Measurements from ENCODE around the gene RER1.

Gene RER1

DNA sequence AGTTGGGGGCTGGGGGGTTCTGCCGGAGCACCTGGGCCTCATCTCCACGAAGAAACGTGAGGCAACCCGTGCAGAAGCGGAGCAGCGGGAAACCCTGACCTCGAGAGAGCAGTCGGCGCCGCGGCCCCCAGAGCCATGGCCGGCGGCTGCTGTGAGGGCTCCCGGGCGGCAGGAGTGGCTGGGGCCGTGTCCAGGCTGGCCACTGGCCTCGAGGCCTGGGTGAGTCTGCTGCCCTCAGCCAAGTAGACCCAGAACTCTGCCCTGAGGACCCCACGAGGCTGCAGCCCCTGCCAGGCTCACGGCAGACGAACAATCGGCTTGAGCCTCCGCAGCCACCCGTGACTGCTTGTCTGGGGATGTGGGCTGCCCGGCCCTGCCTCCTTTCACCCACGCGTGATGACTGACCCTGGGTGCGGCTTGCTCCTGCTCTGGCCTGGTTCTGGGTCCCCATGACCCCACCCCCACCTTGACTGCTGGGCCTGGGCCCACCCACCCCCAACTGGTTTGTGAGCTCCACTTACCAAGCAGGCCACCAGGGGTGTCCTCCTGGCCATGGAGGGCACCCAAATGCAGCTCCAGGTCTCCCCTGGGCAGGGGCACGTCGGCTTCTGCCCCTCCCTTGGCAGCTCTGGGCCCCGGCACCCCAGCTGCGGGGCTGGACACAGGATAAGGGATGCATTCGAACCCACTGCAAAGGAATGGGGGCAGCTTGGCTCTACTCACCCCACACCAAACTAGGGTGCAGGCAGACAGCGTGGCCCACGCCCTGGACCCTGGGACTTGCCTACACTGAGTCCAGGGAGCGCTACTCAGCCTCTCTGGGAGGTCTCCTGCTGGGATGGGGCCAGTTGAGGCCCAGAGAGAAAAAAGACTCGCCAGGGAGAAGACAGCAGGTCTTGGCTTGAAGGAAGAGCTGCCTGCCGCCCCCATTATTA is 34.5 kb upstream of the RER1 start:
- Histone ChIP-seq H2AK5ac (ENCODE audit: low read length) (no peak overlapping the region), H3K14ac (ENCODE audit: low read length) (no peak overlapping the region), H2BK120ac (ENCODE audit: insufficient read depth, low read length, poor library complexity) (no peak overlapping the region), H2BK12ac (ENCODE audit: low read length) (no peak overlapping the region), H3K36me3 (ENCODE audit: control insufficient read depth in 1 of 2, insufficient read depth in 2 of 2, low read length in 2 of 2) (no peaks in the 10 kb centered on the region), H4K8ac (ENCODE audit: low read depth, low read length) (no peak overlapping the region), H3K79me1 (ENCODE audit: low read length) (no peaks in the 10 kb centered on the region), H3K79me2 (ENCODE audit: control insufficient read depth, insufficient read depth, low read length, poor library complexity) (no peaks in the 10 kb centered on the region), H3K4me1 (ENCODE audit: control insufficient read depth in 1 of 2, insufficient read depth in 2 of 2, low read length in 2 of 2) (no peaks in the 10 kb centered on the region), H3K27me3 (ENCODE audit: insufficient read depth, low read length) (no peaks in the 10 kb centered on the region), H3K9ac (ENCODE audit: low read length) (no peak overlapping the region), H3K27ac (ENCODE audit: low read depth, low read length) (no peak overlapping the region), H3K23ac (ENCODE audit: low read length) (no peak overlapping the region), H3K9me3 (ENCODE audit: insufficient read depth, low read depth, low read length) (peaks cover 4% of the 10 kb centered on the region), H2AFZ (ENCODE audit: insufficient read depth, low read length, poor library complexity) (no peak overlapping the region), H4K91ac (ENCODE audit: low read depth, low read length) (no peak overlapping the region), H3K18ac (ENCODE audit: low read length) (no peak overlapping the region), H2BK5ac (ENCODE audit: low read depth, low read length, poor library complexity) (no peak overlapping the region), H3K4me3 (ENCODE audit: low read depth, low read length) (no peak overlapping the region), H3K4me2 (ENCODE audit: low read length) (no peak overlapping the region), H3K4ac (ENCODE audit: low read depth, low read length) (no peak overlapping the region), H4K12ac (ENCODE audit: low read depth, low read length) (no peak overlapping the region)
- no peak for DNase-seq
- no CpG with 5 or more reads among the region's 37 CpGs for WGBS (ENCODE audit: extremely low coverage, insufficient coverage, insufficient read length)

DNA sequence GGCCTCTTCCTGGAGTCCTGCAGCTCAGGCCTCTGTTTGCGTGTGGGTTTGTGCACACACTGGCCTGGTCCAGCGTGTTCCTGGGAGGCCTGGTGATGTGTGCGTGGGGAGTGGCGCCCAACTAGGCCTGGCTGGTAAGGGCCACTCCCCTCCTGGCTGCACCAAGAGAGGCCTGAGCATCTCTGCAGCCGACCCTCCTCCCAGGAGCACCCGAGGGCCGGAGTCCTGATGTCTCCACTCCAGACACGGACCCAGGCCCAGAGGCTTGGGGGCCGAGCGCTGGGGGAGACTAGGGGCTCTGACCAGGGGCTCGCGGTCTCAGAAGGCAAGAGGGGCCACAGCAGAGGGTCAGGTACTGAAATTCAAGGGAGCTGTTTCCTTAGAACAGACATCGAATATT is 33.6 kb upstream of the RER1 start:
- Histone ChIP-seq H2AK5ac (ENCODE audit: low read length) (no peak overlapping the region), H3K4me1 (ENCODE audit: control insufficient read depth in 1 of 2, insufficient read depth in 2 of 2, low read length in 2 of 2) (no peaks in the 10 kb centered on the region), H3K36me3 (ENCODE audit: control insufficient read depth in 1 of 2, insufficient read depth in 2 of 2, low read length in 2 of 2) (no peaks in the 10 kb centered on the region), H2BK5ac (ENCODE audit: low read depth, low read length, poor library complexity) (no peak overlapping the region), H3K4me2 (ENCODE audit: low read length) (no peak overlapping the region), H4K91ac (ENCODE audit: low read depth, low read length) (no peak overlapping the region), H3K9me3 (ENCODE audit: insufficient read depth, low read depth, low read length) (peaks cover 4% of the 10 kb centered on the region), H3K27me3 (ENCODE audit: insufficient read depth, low read length) (no peaks in the 10 kb centered on the region), H3K4me3 (ENCODE audit: low read depth, low read length) (no peak overlapping the region), H4K8ac (ENCODE audit: low read depth, low read length) (no peak overlapping the region), H3K27ac (ENCODE audit: low read depth, low read length) (no peak overlapping the region), H2AFZ (ENCODE audit: insufficient read depth, low read length, poor library complexity) (no peak overlapping the region), H3K9ac (ENCODE audit: low read length) (no peak overlapping the region), H4K12ac (ENCODE audit: low read depth, low read length) (no peak overlapping the region), H3K23ac (ENCODE audit: low read length) (no peak overlapping the region), H3K4ac (ENCODE audit: low read depth, low read length) (no peak overlapping the region), H3K79me2 (ENCODE audit: control insufficient read depth, insufficient read depth, low read length, poor library complexity) (no peaks in the 10 kb centered on the region), H3K18ac (ENCODE audit: low read length) (no peak overlapping the region), H3K14ac (ENCODE audit: low read length) (no peak overlapping the region), H3K79me1 (ENCODE audit: low read length) (no peaks in the 10 kb centered on the region), H2BK12ac (ENCODE audit: low read length) (no peak overlapping the region), H2BK120ac (ENCODE audit: insufficient read depth, low read length, poor library complexity) (no peak overlapping the region)
- DNase-seq = no peak
- no CpG with 5 or more reads among the region's 13 CpGs for WGBS (ENCODE audit: extremely low coverage, insufficient coverage, insufficient read length)

DNA sequence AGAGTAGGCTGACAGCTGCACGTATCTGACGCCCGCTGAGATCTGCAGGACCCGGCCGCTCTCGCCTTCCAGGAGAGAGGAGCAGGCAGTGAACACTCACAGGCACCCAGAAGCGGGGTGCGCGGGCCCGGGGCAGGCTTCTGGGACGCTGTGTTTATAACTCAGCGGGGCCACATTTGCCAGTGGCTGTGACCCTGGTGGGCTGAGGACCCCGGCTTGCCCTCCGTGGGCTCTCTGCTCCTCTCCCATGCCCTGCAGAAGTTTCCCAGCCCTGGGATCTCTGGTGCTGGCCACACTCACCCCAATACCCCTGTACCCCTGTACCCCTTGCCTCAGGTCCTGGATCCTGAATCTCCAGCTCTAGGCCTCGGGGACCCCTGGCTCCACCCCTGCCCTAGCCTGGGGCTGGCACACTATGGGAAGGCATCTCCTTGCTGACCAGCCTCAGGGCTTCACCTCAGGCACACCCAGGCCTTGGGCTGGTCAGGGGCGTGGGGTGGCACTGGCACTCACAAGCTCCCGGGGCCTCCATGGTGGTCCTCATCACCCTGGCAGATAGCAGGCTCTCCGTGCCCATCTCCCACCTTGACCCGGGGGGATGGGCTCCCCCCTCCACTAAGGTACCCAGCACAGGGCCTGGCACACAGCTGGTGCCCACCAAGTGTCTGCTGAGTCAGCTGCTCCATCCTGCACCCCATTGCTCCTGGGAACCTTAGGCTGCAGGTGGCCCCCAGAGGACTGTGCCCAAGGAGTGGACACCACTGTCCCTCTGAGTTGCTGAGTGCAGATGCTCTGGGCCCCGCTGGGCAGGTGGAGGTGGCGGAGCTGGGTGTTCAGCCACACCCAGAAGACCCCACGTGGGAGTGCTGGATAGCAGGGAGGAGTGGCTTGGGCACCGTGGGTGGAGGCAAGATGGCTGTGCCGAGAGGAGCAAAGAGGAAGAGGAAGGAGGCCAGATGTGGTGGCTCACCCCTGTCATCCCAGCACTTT is 32.7 kb upstream of the RER1 start:
- Histone ChIP-seq H3K4me3 (ENCODE audit: low read depth, low read length) (no peak overlapping the region), H2AFZ (ENCODE audit: insufficient read depth, low read length, poor library complexity) (no peak overlapping the region), H3K36me3 (ENCODE audit: control insufficient read depth in 1 of 2, insufficient read depth in 2 of 2, low read length in 2 of 2) (no peaks in the 10 kb centered on the region), H3K9ac (ENCODE audit: low read length) (no peak overlapping the region), H2BK120ac (ENCODE audit: insufficient read depth, low read length, poor library complexity) (no peak overlapping the region), H2AK5ac (ENCODE audit: low read length) (no peak overlapping the region), H2BK12ac (ENCODE audit: low read length) (no peak overlapping the region), H3K23ac (ENCODE audit: low read length) (no peak overlapping the region), H3K79me1 (ENCODE audit: low read length) (no peaks in the 10 kb centered on the region), H3K4me2 (ENCODE audit: low read length) (no peak overlapping the region), H3K18ac (ENCODE audit: low read length) (no peak overlapping the region), H4K91ac (ENCODE audit: low read depth, low read length) (no peak overlapping the region), H4K8ac (ENCODE audit: low read depth, low read length) (no peak overlapping the region), H3K27ac (ENCODE audit: low read depth, low read length) (no peak overlapping the region), H3K27me3 (ENCODE audit: insufficient read depth, low read length) (no peaks in the 10 kb centered on the region), H2BK5ac (ENCODE audit: low read depth, low read length, poor library complexity) (no peak overlapping the region), H3K4ac (ENCODE audit: low read depth, low read length) (no peak overlapping the region), H4K12ac (ENCODE audit: low read depth, low read length) (no peak overlapping the region), H3K9me3 (ENCODE audit: insufficient read depth, low read depth, low read length) (peaks cover 4% of the 10 kb centered on the region), H3K14ac (ENCODE audit: low read length) (no peak overlapping the region), H3K79me2 (ENCODE audit: control insufficient read depth, insufficient read depth, low read length, poor library complexity) (no peaks in the 10 kb centered on the region), H3K4me1 (ENCODE audit: control insufficient read depth in 1 of 2, insufficient read depth in 2 of 2, low read length in 2 of 2) (no peaks in the 10 kb centered on the region)
- WGBS (ENCODE audit: extremely low coverage, insufficient coverage, insufficient read length) = no CpG with 5 or more reads among the region's 24 CpGs
- DNase-seq = no peak

DNA sequence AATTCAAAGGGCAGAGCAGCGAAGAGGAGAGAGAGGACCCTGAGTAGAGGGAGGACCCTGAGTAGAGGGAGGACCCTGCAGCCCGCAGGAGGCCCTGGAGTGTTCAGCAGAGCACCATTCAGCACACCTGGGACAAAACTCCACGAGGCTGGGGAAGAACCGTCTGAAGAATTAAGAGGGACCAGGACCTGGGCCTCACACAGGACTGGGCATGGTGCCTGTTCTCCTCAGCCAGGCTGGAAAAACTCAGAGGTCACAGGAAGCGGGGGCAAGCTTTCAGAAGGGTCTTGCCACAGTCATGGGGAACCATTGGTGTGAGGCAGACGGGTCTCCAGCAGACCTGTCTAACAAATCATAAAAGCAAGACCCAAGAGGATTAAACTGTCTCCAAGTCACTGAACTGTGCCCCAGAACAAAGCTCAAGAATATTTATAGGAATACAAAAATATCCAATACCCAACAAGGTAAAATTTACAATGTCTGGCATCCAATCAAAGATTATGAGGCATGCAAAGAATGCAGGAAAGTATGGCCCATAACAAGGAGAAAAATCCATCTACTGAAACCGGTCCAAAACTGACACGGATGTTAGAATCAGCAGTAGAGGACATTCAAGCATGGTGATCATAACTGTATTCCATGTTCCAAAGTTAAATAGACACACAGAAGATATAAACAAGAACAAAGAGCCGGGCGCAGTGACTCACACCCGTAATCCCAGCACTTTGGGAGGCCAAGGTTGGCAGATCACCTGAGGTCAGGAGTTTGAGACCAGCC is 30.9 kb upstream of the RER1 start:
- no peaks in the 10 kb centered on the region for H3K79me1 ChIP-seq (ENCODE audit: low read length)
- no CpG with 5 or more reads among the region's 11 CpGs for WGBS (ENCODE audit: extremely low coverage, insufficient coverage, insufficient read length)

More for the DNA sequence above, 30.9 kb upstream of the RER1 start:
- Histone ChIP-seq H3K27ac (ENCODE audit: low read depth, low read length) (no peak overlapping the region), H2AFZ (ENCODE audit: insufficient read depth, low read length, poor library complexity) (no peak overlapping the region), H3K36me3 (ENCODE audit: control insufficient read depth in 1 of 2, insufficient read depth in 2 of 2, low read length in 2 of 2) (no peaks in the 10 kb centered on the region), H3K4me3 (ENCODE audit: low read depth, low read length) (no peak overlapping the region), H4K91ac (ENCODE audit: low read depth, low read length) (no peak overlapping the region), H3K9me3 (ENCODE audit: insufficient read depth, low read depth, low read length) (peaks cover 4% of the 10 kb centered on the region), H3K9ac (ENCODE audit: low read length) (no peak overlapping the region), H3K79me2 (ENCODE audit: control insufficient read depth, insufficient read depth, low read length, poor library complexity) (no peaks in the 10 kb centered on the region), H3K23ac (ENCODE audit: low read length) (no peak overlapping the region), H2BK5ac (ENCODE audit: low read depth, low read length, poor library complexity) (no peak overlapping the region), H2BK120ac (ENCODE audit: insufficient read depth, low read length, poor library complexity) (no peak overlapping the region), H3K27me3 (ENCODE audit: insufficient read depth, low read length) (no peaks in the 10 kb centered on the region), H3K14ac (ENCODE audit: low read length) (no peak overlapping the region), H3K4me2 (ENCODE audit: low read length) (no peak overlapping the region), H4K8ac (ENCODE audit: low read depth, low read length) (no peak overlapping the region), H3K4me1 (ENCODE audit: control insufficient read depth in 1 of 2, insufficient read depth in 2 of 2, low read length in 2 of 2) (no peaks in the 10 kb centered on the region), H2BK12ac (ENCODE audit: low read length) (no peak overlapping the region), H4K12ac (ENCODE audit: low read depth, low read length) (no peak overlapping the region), H2AK5ac (ENCODE audit: low read length) (no peak overlapping the region), H3K4ac (ENCODE audit: low read depth, low read length) (no peak overlapping the region), H3K18ac (ENCODE audit: low read length) (no peak overlapping the region)
- DNase-seq = no peak
